Measurements from ENCODE around the gene FNDC8.
"Not testable (repeated sequence)": the region's sequence is repeated elsewhere in the genome, so short reads cannot be mapped to it uniquely, and the experiment has no call there.

Gene FNDC8

DNA sequence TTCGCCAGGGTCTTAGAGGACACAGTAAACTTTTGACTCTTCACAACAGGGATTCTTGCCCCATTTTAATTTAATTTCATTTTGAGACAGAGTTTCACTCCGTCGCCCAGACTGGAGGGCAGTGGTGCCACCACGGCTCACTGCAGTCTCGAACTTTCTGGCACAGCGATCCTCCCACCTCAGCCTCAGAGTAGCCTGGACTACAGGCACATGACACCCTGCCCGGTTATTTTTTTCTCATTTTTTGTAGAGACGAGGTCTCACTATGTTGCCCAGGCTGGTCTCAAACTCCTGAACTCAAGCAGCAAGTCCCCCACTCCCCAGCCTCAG, 21.0 kb downstream of the FNDC8 start:
- DNase-seq (ENCODE audit: low read depth in 2 of 2): no peak

DNA sequence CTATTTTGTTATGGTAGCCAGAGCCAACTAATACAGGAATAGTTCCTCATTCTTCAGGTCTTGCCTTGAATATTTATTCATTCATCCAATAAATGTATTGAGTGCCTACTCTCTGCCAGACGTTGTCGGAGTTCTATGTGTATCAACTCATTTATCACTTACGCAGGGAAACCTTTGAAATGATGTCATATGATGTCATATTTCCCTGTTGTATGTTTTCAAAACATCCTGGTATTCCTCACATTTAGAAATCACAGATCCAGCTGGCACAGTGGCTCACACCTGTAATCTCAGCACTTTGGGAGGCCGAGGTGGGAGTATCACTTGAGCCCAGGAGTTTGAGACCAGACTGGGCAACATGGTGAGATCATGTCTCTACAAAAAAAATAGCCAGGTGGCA, 23.4 kb downstream of the FNDC8 start:
- DNase-seq (ENCODE audit: low read depth in 2 of 2): no peak

DNA sequence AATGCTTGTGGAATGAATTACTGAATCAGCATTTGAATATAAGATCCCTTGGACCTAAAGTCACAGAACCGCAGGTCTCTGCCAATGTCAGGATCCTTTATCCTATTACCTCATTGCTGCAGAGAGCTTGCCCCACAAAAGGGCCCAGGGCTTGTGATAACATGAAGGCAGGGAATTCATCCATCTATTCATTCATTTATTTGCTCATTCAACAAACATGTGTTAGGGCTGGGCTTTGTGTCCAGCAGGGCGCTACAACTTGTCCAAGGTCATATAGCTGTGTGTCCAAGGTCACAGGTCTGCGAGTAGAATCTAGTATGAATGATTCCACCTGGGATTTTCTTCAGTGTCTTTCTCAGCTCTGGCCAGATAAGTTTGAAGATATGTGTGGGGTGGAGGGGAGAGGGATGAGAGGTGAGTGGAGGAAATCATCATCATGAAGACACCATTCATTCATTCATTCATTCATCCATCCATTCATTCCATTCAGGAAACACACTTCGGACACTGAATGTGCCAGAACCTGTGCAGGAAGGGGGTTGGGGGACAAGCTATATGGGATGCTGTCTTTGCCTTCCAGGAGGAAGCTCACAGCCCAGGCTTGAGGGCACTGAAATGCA, 24.9 kb downstream of the FNDC8 start:
- DNase-seq (ENCODE audit: low read depth in 2 of 2): no peak

DNA sequence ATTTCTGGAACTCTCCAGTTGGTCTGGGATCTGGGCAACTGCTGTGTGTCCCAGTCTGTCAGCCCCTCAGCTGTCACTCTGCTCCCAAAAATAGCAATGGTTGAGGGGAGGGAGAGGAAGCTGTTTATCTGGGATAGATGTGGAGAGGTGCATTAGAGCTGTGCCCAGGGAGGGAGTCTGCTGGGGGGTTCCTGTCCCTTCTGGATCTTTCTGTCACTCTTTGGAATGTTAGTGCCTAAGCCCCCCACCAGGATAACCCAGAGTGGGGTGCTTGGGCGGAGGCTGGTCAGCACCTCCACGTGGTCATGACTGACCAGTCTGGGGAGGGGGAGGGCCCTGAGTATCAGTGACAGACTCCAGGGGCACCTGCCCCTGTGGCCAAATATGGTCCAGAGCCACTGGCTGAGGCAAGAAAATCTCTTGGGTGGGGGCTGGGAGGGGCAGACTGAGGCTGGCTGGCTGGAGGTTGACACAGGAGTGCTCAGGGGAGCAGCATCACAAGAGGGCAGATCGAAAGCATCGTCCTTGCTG, 26.0 kb downstream of the FNDC8 start, which contains the start of gene UNC45B:
UNC45B (plus strand) TSS at position 443 of the 531 bp plus-strand sequence. CDS start 447 bp downstream, outside the sequence.
- no peak for DNase-seq (ENCODE audit: low read depth in 2 of 2)

DNA sequence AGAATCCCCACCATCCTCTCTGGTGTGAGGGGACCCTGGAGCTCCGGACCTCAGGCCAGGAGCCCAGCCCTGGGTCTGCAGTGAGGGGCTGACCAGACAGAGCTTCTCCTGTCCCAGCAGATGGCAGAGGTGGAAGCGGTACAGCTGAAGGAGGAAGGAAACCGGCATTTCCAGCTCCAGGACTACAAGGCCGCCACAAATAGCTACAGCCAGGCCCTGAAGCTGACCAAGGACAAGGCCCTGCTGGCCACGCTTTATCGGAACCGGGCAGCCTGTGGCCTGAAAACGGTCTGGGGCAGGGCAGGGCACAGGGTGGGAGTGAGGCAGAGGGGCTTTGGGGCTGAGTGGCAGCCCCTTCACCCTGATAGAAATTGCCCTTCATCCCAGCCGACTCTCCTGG, 26.7 kb downstream of the FNDC8 start:
- no peak for DNase-seq (ENCODE audit: low read depth in 2 of 2)

DNA sequence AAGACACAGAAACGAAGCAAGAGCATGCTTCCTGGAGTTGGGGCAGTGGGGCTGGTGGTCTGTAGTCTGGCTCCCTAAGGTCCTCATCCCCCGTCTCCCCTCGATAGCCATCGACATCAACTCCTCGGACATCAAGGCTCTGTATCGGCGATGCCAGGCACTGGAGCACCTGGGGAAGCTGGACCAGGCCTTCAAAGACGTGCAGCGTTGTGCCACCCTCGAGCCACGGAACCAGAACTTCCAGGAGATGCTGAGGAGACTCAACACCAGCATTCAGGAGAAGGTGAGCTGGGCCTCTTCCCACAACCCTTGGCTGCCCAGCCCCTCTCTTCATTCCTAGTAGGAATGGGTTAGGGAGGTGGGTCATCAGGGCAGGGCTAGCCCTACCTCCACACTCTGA, 28.5 kb downstream of the FNDC8 start:
- no peak for DNase-seq (ENCODE audit: low read depth in 2 of 2)

DNA sequence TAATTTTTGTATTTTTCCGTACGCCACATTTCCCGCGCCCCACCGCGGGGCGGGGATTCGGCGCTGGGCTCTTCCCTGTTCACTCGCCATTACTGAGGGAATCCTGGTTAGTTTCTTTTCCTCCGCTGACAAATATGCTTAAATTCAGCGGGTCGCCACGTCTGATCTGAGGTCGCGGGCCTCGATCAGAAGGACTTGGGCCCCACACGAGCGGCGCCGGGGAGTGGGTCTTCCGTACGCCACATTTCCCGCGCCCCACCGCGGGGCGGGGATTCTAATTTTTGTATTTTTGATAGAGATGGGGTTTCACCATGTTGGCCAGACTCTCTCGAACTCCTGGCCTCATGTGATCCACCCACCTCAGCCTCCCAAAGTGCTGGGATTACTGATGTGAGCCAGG, 29.7 kb downstream of the FNDC8 start:
- DNase-seq (ENCODE audit: low read depth in 2 of 2): not testable (repeated sequence)

DNA sequence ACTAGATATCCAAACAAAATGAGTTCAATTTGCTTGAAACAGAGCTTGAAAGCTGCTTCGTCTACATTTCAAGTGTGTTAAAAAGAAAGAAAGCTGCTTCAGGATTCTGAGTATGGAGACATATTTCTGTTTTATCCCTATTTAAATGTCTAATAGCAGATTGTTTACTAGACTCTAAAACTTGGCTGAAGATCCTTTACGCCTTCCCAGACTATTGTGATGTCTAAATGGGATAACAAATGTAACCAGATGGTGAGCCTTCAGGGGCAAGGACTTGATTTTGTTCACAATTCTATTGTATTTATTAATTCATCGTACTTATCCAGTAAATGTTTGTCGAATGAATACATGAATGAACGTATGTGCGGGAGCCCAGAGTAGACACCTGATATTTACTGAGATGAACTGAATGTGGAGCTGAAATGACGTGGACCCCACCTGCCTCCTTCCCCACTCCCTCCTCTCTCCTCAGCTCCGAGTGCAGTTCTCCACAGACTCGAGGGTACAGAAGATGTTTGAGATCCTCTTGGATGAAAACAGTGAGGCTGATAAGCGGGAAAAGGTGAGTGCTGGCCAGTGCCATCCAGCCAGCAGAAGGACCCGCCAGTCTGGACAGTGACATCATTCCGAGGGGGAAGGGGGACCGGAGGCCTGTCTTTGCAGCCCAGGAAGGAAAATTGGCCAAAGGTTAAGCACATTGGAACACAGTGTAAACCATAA, 31.2 kb downstream of the FNDC8 start:
- no peak for DNase-seq (ENCODE audit: low read depth in 2 of 2)

DNA sequence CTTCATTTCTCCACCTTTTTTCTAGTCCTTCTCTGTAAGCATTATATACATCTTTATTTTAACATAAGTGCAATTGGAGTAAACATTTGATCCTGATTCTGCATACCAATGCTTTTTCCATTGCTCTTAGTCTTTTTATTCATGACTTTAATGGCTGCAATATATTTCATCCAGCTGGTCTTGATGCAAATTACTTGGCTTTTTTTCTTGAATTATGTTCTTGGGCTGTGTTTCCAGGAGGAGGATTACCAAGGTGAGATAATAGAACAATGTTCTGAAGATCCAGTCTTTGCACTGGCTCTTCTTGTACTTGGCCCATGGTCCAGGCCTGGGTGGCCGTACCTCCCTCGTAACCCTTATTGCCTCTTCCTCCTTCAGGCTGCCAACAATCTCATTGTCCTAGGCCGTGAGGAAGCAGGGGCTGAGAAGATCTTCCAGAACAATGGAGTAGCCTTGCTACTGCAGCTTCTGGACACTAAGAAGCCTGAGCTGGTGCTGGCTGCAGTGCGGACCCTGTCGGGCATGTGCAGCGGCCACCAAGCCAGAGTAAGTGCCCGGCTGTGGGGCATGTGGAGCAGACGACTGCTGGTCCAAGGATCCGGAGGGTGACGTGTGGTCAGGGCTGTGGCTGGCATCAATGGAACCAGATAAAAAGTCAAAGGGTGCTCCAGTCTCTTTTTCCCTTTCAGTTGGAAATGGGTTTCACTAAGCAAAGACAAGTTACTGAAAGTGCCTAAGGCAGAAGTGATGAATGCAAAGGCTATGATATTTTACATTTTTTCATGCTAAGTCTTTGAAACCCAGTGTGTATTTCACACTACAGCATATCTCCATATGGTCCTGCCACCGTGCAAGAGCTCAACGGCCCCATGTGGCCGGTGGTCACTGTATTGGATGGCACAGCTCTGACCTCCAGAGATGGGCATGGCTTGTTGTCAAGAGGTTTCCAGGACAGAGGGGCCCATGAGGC, 33.1 kb downstream of the FNDC8 start:
- DNase-seq (ENCODE audit: low read depth in 2 of 2): no peak

DNA sequence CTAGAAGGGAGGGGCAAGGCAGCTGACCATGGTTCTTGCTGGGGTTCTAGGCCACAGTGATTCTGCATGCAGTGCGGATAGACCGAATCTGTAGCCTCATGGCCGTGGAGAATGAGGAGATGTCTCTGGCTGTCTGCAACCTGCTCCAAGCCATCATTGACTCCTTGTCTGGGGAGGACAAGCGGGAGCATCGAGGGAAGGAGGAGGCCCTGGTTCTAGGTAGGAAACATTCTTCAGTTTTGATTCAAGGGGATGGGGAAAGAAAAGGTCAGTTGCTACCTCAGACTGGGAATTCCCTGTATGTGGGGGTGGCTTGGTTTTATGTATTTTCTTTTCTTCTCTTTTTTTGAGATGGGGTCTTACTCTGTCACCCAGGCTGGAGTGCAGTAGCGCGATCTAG, 33.8 kb downstream of the FNDC8 start:
- DNase-seq (ENCODE audit: low read depth in 2 of 2): no peak

DNA sequence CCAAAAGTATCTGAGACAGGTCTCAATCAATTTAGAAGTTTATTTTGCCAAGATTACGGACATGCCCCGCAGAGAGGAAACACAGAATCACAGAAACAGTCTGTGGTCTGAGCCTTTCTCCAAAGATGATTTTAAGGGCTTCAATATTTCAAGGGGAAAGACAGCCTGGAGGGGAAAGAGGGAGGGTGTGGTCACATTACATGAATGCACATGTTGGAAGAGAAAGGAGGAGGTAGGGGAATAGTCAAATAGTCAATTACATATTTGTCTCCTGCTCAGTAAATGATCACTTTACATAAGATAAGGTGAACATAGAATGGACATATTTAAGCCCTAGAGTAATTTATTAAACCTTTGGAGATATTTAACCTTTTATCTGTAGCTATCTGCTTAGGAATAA, 38.5 kb downstream of the FNDC8 start:
- no peak for DNase-seq (ENCODE audit: low read depth in 2 of 2)

DNA sequence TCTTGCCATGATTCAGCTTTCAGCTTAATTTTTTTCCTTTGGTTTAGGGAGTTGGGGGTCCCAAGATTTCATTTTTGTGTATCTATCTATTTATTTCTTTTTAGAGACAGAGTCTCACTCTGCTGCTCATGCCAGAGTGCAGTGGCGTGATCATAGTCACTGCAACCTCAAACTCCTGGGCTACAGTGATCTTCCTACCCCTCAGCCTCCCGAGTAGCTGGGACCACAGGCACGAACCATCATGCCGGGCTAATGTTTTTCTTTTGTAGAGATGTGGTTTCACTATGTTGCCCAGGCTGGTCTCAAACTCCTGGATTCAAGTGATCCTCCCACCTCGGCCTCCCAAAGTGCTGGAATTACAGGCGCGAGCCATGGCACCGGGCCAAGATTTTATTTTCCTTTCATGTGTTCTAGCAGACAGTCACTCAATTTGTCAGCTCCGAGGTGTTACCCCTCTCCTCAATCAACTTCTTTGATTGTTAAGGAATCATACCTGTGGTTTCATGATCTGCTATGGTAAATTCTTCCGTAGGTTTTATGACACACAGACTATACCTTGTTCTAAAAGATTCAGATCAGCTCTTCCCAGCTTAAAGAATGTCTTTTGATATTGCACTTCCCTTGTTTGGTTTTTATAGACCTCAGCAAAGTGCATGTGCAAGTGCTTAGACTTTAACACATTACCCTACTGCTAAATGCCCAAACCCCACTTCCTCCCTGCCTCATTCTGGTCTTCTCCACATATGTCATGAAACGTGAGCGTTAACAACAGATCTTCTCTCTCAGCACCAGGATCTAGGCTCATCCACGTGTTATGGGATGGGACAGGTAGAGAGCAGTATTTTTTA, 39.2 kb downstream of the FNDC8 start:
- no peak for DNase-seq (ENCODE audit: low read depth in 2 of 2)

DNA sequence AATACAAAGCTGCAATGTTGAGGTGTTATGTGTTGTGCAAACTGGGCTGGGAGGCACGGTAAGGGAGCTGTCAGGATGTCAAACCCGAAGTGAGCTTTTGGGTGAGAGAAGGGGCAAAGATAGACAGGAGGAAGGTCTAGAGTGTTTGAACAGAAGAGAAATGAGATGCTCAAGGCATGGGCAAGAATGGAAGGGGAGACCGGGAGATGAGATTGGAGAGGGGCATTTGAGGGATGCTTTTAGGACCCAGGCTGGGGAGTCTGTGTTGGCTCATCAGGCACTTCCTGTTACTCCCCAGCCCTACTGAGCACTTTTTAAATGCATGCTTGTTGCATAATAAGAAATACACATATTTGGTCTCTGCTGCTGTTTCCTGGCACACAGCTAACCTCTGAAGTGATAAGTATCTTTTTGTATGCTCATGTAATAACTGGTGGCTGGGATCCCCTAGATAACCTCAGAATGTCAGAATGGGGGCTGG, 39.9 kb downstream of the FNDC8 start:
- no peak for DNase-seq (ENCODE audit: low read depth in 2 of 2)

DNA sequence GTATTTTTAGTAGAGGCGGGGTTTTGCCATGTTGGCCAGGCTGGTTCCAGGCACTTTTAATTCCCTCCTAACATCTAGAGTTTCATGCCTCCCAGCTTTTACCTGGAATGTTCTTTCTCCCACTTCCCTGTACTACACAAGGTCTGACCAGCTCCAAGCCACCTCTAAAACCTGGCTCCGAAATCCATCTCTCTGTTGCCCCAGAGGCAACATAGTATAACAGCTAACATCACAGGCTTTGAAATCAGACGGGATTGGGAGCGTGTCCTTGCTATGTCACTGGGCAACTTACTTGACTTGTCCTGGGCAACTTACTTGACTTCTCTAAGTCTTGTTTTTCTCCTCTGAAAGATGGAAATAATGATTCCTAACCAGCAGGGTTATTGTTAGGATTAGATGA, 41.3 kb downstream of the FNDC8 start:
- no peak for DNase-seq (ENCODE audit: low read depth in 2 of 2)

DNA sequence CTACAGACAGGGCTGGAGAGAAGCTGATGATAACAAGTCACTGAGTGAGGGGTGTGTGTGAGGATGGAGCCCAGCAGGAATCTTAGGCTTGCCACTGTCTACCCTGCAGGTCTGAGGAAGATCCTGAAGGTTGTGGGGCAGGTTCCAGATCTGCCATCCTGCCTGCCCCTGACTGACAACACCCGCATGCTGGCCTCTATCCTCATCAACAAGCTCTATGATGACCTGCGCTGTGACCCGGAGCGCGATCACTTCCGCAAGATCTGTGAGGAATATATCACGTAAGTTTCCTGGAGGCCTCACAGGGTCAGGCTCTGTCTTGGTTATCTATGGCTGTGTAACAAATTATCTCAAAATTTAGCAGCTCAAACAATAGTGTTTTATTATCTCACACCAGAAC, 42.5 kb downstream of the FNDC8 start:
- DNase-seq (ENCODE audit: low read depth in 2 of 2): no peak

DNA sequence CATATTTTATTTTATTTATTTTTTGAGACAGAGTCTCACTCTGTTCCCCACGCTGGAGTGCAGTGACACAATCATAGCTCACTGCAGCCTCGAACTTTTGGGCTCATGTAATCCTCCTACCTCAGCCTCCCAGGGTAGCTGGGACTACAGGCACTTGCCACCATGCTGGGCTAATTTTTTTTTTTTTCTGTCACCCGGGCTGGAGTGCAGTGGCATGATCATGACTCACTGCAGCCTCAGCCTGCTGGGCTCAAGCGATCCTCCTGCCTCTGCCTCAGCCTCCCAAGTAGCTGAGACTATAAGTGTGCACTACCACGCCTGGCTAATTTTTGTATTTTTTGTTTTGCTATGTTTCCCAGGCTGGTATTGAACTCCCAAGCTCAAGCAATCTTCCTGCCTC, 43.3 kb downstream of the FNDC8 start:
- no peak for DNase-seq (ENCODE audit: low read depth in 2 of 2)

DNA sequence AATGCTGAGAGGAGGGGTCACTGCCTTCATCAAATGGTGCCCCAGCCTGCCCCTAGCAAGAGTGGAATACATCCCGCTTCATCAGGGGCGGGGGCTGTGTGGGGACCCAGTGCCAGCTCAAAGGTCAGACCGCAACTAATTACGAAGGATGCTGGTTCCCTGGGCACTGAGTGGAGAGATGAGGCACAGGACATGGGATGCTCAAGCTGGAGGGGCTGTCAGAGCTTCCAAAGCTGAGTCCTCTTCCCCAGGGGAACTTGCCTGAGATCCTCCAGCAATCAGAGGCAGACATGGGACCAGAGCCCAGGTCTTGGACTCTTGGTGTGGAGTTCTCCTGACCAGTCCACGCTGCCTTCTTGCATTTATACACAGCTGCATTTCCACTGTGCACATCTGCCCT, 45.1 kb downstream of the FNDC8 start:
- no peak for DNase-seq (ENCODE audit: low read depth in 2 of 2)

DNA sequence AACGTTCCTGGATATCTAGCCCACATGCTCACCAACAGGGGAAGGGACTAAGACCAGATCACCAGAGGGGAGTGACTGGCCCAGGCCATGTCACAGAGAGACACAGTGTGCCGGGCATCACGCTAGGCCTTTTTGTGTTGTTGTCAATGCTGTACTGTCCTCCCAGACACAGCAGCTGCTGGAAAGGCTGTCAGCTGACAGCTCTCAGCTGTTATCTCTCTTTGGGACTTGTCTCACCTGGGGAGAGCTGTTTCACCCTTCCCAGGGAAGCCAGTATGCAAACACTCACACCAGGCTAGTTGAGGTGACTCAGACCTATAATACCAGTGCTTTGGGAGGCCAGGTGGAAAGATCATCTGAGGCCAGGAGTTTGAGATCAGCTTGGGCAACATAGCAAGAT, 45.6 kb downstream of the FNDC8 start:
- no peak for DNase-seq (ENCODE audit: low read depth in 2 of 2)

DNA sequence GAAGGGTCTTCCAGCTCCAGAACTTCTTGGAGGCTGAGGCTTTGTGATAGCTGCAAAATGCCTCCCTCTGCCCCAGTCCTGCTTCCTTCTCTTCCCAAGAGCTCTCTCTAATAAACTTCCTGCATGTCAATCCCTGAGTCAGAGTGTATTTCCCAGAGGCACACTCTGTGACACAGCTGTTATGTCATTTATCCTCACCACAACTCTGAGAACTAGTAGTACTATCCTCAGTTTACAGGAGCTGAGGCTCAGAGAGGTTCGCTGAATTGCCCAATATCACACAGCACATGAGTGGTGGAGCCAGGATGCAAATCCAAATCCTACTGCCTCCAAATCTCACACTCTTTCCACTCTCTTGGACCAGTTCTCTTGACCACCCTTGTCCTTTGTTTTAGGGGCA, 46.3 kb downstream of the FNDC8 start:
- DNase-seq (ENCODE audit: low read depth in 2 of 2): no peak

DNA sequence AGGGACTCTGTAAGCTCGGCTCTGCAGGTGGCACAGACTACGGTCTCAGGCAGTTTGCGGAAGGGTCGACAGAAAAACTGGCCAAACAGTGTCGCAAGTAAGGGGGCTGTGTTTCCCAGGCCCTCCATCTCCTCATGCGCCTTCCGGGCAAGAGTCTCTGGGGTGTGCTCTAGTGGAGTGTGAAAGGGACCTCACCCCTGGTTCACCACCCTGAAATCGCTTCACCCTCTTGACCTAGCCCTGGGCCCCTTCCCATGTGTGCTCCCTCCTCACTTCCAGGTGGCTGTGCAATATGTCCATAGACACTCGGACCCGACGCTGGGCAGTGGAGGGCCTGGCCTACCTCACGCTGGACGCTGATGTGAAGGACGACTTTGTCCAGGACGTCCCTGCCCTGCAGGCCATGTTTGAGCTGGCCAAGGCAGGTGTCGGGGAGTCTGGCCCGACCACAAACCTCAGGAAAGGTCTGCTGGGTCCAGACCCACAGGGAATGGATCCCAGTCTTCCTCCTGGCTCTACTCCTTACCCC, 48.5 kb downstream of the FNDC8 start:
- DNase-seq (ENCODE audit: low read depth in 2 of 2): no peak

All from activated CD4-positive, alpha-beta T cell treated with anti-CD3 and anti-CD28 coated beads for 24 hours (primary cell).